Mammary epithelial cell (primary cell): Measurements from ENCODE around the gene CHAF1A.

ENCODE experiments used
- CTCF ChIP-seq, 2 donors: IDR thresholded peaks in 1 of 2; conservative IDR thresholded peaks in 1 of 2; 2 replicates each; pipeline ENCODE4 v1.5.1; 2011 to 2012; ENCODE audit warnings: inconsistent platforms in 2 of 2, low read length in 2 of 2, mild to moderate bottlenecking in 2 of 2, control low read depth in 1 of 2, low read depth in 1 of 2; ENCODE audit not compliant: insufficient read depth in 1 of 2; ENCODE audit errors: extremely low read depth in 1 of 2
- EZH2 ChIP-seq: IDR thresholded peaks from 2 replicates; pipeline ENCODE4 v1.6.1; 2012; ENCODE audit warnings: low read length, inconsistent platforms, borderline replicate concordance

GRCh38 chr19:4423416-4424126 is 21.1 kb downstream of the CHAF1A start:
- TF ChIP-seq CTCF (conservative IDR thresholded peaks at IDR 0.05 in 1 of 2, IDR thresholded peaks at IDR 0.05 in 1 of 2; ENCODE audit: extremely low read depth in 1 of 2, insufficient read depth in 1 of 2, low read depth in 1 of 2, low read length in 2 of 2) (no peak), EZH2 (no peak)
